Measurements from ENCODE around the gene RDH5. TPM values are rescaled to one million over a fixed set of nuclear protein-coding genes. Genes with fewer than 3 reads are reported as not detected.

RDH5 gene
- total and polyA plus RNA-seq, 2 of the 4 experiments (the other 2 are of a cell fraction) = 7.3 to 18.8 TPM

DNA sequence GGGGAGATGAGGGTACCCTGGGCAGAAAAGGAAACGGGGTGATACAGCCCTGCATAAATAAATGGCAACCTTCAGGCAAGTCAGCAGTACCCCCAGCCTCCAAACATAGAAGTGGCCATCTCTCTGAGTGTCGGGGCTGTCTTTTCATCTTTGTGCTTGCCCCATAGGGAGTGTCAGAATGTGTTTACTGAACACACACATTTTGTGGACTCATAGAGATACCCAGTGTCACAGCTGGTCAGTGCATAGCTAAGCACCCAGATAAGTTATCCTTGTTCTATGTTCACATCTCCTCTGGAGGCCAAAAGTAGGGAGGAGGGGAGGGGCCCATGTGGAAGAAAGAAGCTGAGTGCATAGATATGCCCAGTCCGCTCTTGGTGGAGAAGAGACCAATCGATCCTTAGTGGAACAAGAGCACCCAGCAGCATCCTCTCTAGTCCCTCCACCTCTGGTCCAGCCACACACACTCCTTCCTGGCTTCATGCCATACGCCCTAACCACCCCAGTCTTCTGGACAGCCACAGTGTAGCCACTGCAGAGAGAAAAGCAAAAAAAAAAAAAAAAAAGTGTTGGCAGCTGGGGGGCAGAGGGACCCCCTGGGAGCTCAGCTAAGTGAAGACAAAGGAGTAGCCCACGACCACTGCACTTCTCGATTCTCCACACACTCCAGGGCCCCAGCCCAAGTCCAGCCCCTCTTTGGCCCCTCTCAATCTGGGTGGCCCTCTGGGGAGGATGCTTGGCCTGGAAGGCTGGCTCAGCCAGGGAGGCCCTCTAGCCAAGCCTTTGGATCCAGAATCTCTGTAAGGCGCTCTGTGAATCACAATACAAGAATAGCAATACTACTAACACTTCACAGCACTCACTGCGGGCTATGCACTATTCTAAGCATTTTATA, 15.1 kb upstream of the RDH5 start:
- CTCF ChIA-PET = interaction anchor here (0.6 to 1.2 kb wide), 2 partner anchors 8 to 29 kb away, joined by 3 read pairs; no protein-coding TSS in a partner anchor
- DNase-seq = no peak
- POLR2A ChIA-PET (ENCODE audit: unreplicated experiment) = no interaction called here
- TF ChIP-seq, protein P1, sequence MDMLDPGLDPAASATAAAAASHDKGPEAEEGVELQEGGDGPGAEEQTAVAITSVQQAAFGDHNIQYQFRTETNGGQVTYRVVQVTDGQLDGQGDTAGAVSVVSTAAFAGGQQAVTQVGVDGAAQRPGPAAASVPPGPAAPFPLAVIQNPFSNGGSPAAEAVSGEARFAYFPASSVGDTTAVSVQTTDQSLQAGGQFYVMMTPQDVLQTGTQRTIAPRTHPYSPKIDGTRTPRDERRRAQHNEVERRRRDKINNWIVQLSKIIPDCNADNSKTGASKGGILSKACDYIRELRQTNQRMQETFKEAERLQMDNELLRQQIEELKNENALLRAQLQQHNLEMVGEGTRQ (IDR thresholded peaks at IDR 0.05; ENCODE audit: low read depth, low read length) = no peak
- TF ChIP-seq, protein P2, sequence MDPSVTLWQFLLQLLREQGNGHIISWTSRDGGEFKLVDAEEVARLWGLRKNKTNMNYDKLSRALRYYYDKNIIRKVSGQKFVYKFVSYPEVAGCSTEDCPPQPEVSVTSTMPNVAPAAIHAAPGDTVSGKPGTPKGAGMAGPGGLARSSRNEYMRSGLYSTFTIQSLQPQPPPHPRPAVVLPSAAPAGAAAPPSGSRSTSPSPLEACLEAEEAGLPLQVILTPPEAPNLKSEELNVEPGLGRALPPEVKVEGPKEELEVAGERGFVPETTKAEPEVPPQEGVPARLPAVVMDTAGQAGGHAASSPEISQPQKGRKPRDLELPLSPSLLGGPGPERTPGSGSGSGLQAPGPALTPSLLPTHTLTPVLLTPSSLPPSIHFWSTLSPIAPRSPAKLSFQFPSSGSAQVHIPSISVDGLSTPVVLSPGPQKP (IDR thresholded peaks at IDR 0.05; ENCODE audit: borderline replicate concordance, low read depth, low read length) = no peak
- TF ChIP-seq, protein P3, sequence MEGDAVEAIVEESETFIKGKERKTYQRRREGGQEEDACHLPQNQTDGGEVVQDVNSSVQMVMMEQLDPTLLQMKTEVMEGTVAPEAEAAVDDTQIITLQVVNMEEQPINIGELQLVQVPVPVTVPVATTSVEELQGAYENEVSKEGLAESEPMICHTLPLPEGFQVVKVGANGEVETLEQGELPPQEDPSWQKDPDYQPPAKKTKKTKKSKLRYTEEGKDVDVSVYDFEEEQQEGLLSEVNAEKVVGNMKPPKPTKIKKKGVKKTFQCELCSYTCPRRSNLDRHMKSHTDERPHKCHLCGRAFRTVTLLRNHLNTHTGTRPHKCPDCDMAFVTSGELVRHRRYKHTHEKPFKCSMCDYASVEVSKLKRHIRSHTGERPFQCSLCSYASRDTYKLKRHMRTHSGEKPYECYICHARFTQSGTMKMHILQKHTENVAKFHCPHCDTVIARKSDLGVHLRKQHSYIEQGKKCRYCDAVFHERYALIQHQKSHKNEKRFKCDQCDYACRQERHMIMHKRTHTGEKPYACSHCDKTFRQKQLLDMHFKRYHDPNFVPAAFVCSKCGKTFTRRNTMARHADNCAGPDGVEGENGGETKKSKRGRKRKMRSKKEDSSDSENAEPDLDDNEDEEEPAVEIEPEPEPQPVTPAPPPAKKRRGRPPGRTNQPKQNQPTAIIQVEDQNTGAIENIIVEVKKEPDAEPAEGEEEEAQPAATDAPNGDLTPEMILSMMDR (conservative IDR thresholded peaks at IDR 0.05; ENCODE audit: low read depth, low read length) = no peak
- TF ChIP-seq NFE2L2 (IDR thresholded peaks at IDR 0.05; ENCODE audit: low read depth, low read length) (no peak), POLR2A (IDR thresholded peaks at IDR 0.05; ENCODE audit: low read depth, low read length) (no peak), BHLHE40 (IDR thresholded peaks at IDR 0.05; ENCODE audit: low read depth, low read length) (no peak), RAD21 (IDR thresholded peaks at IDR 0.05; ENCODE audit: low read length) (no peak), RCOR1 (IDR thresholded peaks at IDR 0.05; ENCODE audit: insufficient replicate concordance, low read length) (no peak), CEBPB (IDR thresholded peaks at IDR 0.05; ENCODE audit: low read depth, low read length) (no peak), FOS (IDR thresholded peaks at IDR 0.05; ENCODE audit: low read depth, low read length) (no peak), SMC3 (IDR thresholded peaks at IDR 0.05; ENCODE audit: low read depth, low read length) (no peak), MAZ (IDR thresholded peaks at IDR 0.05; ENCODE audit: borderline replicate concordance, low read depth, low read length) (no peak), CHD1 (IDR thresholded peaks at IDR 0.05; ENCODE audit: low read depth, low read length) (no peak), MAFK (IDR thresholded peaks at IDR 0.05; ENCODE audit: low read depth, low read length) (no peak), MXI1 (IDR thresholded peaks at IDR 0.05; ENCODE audit: borderline replicate concordance, low read depth, low read length) (no peak)

More for the DNA sequence above, 15.1 kb upstream of the RDH5 start:
- no peaks in the 10 kb centered on the region for H3K36me3 ChIP-seq (ENCODE audit: control insufficient read depth, insufficient read depth, low read length)
- no peak overlapping the region for H3K56ac ChIP-seq (ENCODE audit: extremely low read depth, insufficient read depth, low read length)
- no peaks in the 10 kb centered on the region; the same call in 1 of the 2 replicates for H3K9me1 ChIP-seq (ENCODE audit: insufficient read depth, low read length)
- H3K79me1 ChIP-seq (ENCODE audit: low read depth in 1 of 2, low read length in 2 of 2) = no peaks in the 10 kb centered on the region
- H3K4me3 ChIP-seq (ENCODE audit: insufficient read depth, low read depth, low read length) = no peak overlapping the region
- H3K27ac ChIP-seq (ENCODE audit: insufficient read depth, low read length) = no peak overlapping the region
- no peak overlapping the region for H4K5ac ChIP-seq (ENCODE audit: low read depth, low read length)
- no peak overlapping the region for H4K91ac ChIP-seq (ENCODE audit: insufficient read depth, low read depth, low read length)
- no peak overlapping the region for H3K9ac ChIP-seq (ENCODE audit: low read depth, low read length)
- no peak overlapping the region for H3K14ac ChIP-seq (replicated peaks; ENCODE audit: low read depth, low read length)
- no peaks in the 10 kb centered on the region for H3K9me3 ChIP-seq (ENCODE audit: control insufficient read depth, insufficient read depth, low read length)
- dilution Hi-C loops (cut with HindIII; ENCODE audit: low sequenced_read_pairs, unreplicated experiment) (no loop called here), in situ Hi-C loops (cut with MboI; ENCODE audit: low sequenced_read_pairs) (no loop called here), intact Hi-C loops (cut with micrococcal nuclease) (no loop called here)
- no peak overlapping the region for H2BK15ac ChIP-seq (ENCODE audit: low read depth, low read length)
- H3K4me1 ChIP-seq (ENCODE audit: control insufficient read depth, insufficient read depth, low read length) = peaks cover 4% of the 10 kb centered on the region; the same call in 1 of the 2 replicates
- H3K23ac ChIP-seq (ENCODE audit: low read depth, low read length) = no peak overlapping the region
- H4K20me1 ChIP-seq (ENCODE audit: insufficient read depth, low read length) = no peaks in the 10 kb centered on the region
- WGBS, 2 experiments (ENCODE audit: extremely low coverage in 2 of 2, insufficient read length in 1 of 2) = 80% methylated on average over 1 of the region's 9 CpGs; no CpG with 5 or more reads in 1 of the 2 experiments
- H2AFZ ChIP-seq (replicated peaks; ENCODE audit: low read length, poor library complexity) = no peak overlapping the region
- H3K27me3 ChIP-seq (ENCODE audit: control insufficient read depth, insufficient read depth, low read length) = peaks cover 25% of the 10 kb centered on the region
- H4K8ac ChIP-seq (ENCODE audit: low read depth in 2 of 2, low read length in 2 of 2) = no peak overlapping the region
- H2AK5ac ChIP-seq (ENCODE audit: low read depth, low read length) = no peak overlapping the region
- no peak overlapping the region for H2AK9ac ChIP-seq (replicated peaks; ENCODE audit: low read depth, low read length, poor library complexity)
- H2BK20ac ChIP-seq (ENCODE audit: low read depth, low read length) = no peak overlapping the region
- ATAC-seq (ENCODE audit: low read depth) = no peak
- no peak overlapping the region for H2BK5ac ChIP-seq (ENCODE audit: low read depth, low read length, poor library complexity, severe bottlenecking)
- H2BK120ac ChIP-seq (ENCODE audit: low read depth, low read length) = no peak overlapping the region
- H3K4ac ChIP-seq (ENCODE audit: low read depth, low read length) = no peak overlapping the region
- H3K4me2 ChIP-seq (ENCODE audit: low read depth, low read length) = no peak overlapping the region
- H3K18ac ChIP-seq (ENCODE audit: low read depth, low read length) = no peak overlapping the region
- no TSS peak for BruUV-seq (replicated peaks)
